ENCODE measurements around the gene SLC25A1. TPM values are rescaled to one million over a fixed set of nuclear protein-coding genes. Genes with fewer than 3 reads are reported as not detected.
A peak's percentile ranks its signal among the peaks of the same experiment; 100 is the strongest.

Gene SLC25A1
- total RNA-seq, 1 donor: 63.7 TPM

- peak; percentile 65 for DNase-seq (ENCODE audit: insufficient read length, low spot score, missing footprints)
- Histone ChIP-seq H3K79me2 (ENCODE audit: insufficient read depth, low read length) (no peaks in the 10 kb centered on the region), H3K4me2 (ENCODE audit: insufficient read depth, low read length) (no peak overlapping the region), H3K4me1 (ENCODE audit: insufficient read depth, low read length) (no peaks in the 10 kb centered on the region), H4K20me1 (ENCODE audit: insufficient read depth, low read length) (no peaks in the 10 kb centered on the region), H3K27me3 (ENCODE audit: insufficient read depth, low read length) (no peaks in the 10 kb centered on the region), H3K36me3 (ENCODE audit: insufficient read depth, low read length) (peaks cover 17% of the 10 kb centered on the region), H3K9me3 (ENCODE audit: low read depth, low read length) (no peaks in the 10 kb centered on the region), H2AFZ (ENCODE audit: low read length) (no peak overlapping the region), H3K4me3 (ENCODE audit: insufficient read depth, low read length) (no peak overlapping the region), H3K27ac (ENCODE audit: low read depth, low read length) (no peak overlapping the region)
- TF ChIP-seq, protein P1, sequence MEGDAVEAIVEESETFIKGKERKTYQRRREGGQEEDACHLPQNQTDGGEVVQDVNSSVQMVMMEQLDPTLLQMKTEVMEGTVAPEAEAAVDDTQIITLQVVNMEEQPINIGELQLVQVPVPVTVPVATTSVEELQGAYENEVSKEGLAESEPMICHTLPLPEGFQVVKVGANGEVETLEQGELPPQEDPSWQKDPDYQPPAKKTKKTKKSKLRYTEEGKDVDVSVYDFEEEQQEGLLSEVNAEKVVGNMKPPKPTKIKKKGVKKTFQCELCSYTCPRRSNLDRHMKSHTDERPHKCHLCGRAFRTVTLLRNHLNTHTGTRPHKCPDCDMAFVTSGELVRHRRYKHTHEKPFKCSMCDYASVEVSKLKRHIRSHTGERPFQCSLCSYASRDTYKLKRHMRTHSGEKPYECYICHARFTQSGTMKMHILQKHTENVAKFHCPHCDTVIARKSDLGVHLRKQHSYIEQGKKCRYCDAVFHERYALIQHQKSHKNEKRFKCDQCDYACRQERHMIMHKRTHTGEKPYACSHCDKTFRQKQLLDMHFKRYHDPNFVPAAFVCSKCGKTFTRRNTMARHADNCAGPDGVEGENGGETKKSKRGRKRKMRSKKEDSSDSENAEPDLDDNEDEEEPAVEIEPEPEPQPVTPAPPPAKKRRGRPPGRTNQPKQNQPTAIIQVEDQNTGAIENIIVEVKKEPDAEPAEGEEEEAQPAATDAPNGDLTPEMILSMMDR (IDR thresholded peaks at IDR 0.05; ENCODE audit: extremely low read depth, low read depth, low read length): no peak
Observed at GRCh38 chr22:19129871-19130270, 48.7 kb downstream of the SLC25A1 start.

DNA sequence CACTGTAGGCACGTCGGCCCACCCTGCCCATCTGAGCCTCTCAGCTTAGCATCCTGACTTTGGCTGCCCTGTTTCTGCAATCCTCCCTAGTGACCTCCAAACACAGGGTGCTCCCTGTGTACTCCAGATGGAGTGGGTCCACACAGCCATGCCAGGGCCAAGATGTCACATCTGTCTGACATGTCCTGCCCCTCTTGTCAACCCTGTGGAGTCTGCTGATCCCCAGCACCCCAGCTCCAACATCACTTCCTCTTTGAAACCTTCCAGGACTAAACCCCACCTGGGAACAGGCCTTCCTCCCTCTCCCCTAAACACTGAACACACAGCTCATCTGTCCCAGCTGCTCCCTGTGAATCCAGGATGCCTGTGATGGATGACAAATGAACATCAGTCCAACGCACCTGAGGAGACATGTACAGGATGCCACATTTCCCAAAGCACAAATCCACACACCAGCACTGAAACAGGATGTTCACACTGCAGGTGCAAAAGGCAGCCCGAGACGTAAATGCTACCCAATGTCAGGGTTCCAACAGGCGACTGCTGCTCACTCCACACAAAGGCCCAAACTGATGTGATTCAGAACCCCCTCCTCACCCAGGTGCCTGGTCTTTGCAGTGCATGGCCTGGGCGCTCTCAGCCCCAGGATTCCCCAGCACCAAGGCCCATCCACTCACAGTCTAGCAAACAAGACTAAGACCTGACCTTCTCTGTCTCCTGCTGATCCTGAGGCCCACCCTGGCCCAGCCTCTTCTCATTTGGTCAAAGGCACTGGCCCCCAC, 49.4 kb downstream of the SLC25A1 start:
- Histone ChIP-seq H2AFZ (ENCODE audit: low read length) (no peak overlapping the region), H3K27me3 (ENCODE audit: insufficient read depth, low read length) (no peaks in the 10 kb centered on the region), H3K4me3 (ENCODE audit: insufficient read depth, low read length) (no peak overlapping the region), H3K36me3 (ENCODE audit: insufficient read depth, low read length) (peaks cover 10% of the 10 kb centered on the region), H3K4me1 (ENCODE audit: insufficient read depth, low read length) (no peaks in the 10 kb centered on the region), H3K79me2 (ENCODE audit: insufficient read depth, low read length) (no peaks in the 10 kb centered on the region), H3K9me3 (ENCODE audit: low read depth, low read length) (no peaks in the 10 kb centered on the region), H4K20me1 (ENCODE audit: insufficient read depth, low read length) (no peaks in the 10 kb centered on the region), H3K4me2 (ENCODE audit: insufficient read depth, low read length) (no peak overlapping the region), H3K27ac (ENCODE audit: low read depth, low read length) (no peak overlapping the region)
- TF ChIP-seq, protein P1 (IDR thresholded peaks at IDR 0.05; ENCODE audit: extremely low read depth, low read depth, low read length): no peak
- DNase-seq (ENCODE audit: insufficient read length, low spot score, missing footprints): peak; percentile 66

- Histone ChIP-seq H3K4me3 (ENCODE audit: insufficient read depth, low read length) (no peak overlapping the region), H3K4me1 (ENCODE audit: insufficient read depth, low read length) (no peaks in the 10 kb centered on the region), H3K27ac (ENCODE audit: low read depth, low read length) (no peak overlapping the region), H3K9me3 (ENCODE audit: low read depth, low read length) (no peaks in the 10 kb centered on the region), H4K20me1 (ENCODE audit: insufficient read depth, low read length) (no peaks in the 10 kb centered on the region), H3K79me2 (ENCODE audit: insufficient read depth, low read length) (no peaks in the 10 kb centered on the region), H3K36me3 (ENCODE audit: insufficient read depth, low read length) (peaks cover 5% of the 10 kb centered on the region), H3K4me2 (ENCODE audit: insufficient read depth, low read length) (no peak overlapping the region), H3K27me3 (ENCODE audit: insufficient read depth, low read length) (no peaks in the 10 kb centered on the region), H2AFZ (ENCODE audit: low read length) (no peak overlapping the region)
- TF ChIP-seq, protein P1 (IDR thresholded peaks at IDR 0.05; ENCODE audit: extremely low read depth, low read depth, low read length): no peak
- no peak for DNase-seq (ENCODE audit: insufficient read length, low spot score, missing footprints)
Observed at GRCh38 chr22:19128009-19128401, 50.5 kb downstream of the SLC25A1 start.

- Histone ChIP-seq H3K9me3 (ENCODE audit: low read depth, low read length) (no peaks in the 10 kb centered on the region), H3K79me2 (ENCODE audit: insufficient read depth, low read length) (no peaks in the 10 kb centered on the region), H3K27ac (ENCODE audit: low read depth, low read length) (no peak overlapping the region), H3K4me1 (ENCODE audit: insufficient read depth, low read length) (peaks cover 4% of the 10 kb centered on the region), H3K36me3 (ENCODE audit: insufficient read depth, low read length) (peaks cover under 1% of the 10 kb centered on the region), H3K4me3 (ENCODE audit: insufficient read depth, low read length) (no peak overlapping the region), H3K4me2 (ENCODE audit: insufficient read depth, low read length) (no peak overlapping the region), H3K27me3 (ENCODE audit: insufficient read depth, low read length) (no peaks in the 10 kb centered on the region), H2AFZ (ENCODE audit: low read length) (no peak overlapping the region), H4K20me1 (ENCODE audit: insufficient read depth, low read length) (no peaks in the 10 kb centered on the region)
- DNase-seq (ENCODE audit: insufficient read length, low spot score, missing footprints): no peak
- TF ChIP-seq, protein P1 (IDR thresholded peaks at IDR 0.05; ENCODE audit: extremely low read depth, low read depth, low read length): no peak
Observed at GRCh38 chr22:19127329-19128008, 51.1 kb downstream of the SLC25A1 start.
